Progenitor cell of endocrine pancreas (in vitro differentiated cells): Measurements from ENCODE around the gene ZBED6. TPM values are rescaled to one million over a fixed set of nuclear protein-coding genes. Genes with fewer than 3 reads are reported as not detected.
"Not testable (repeated sequence)": the region's sequence is repeated elsewhere in the genome, so short reads cannot be mapped to it uniquely, and the experiment has no call there.

ENCODE experiments used
- DNase-seq: peaks from one replicate; pipeline ENCODE4 v3.0.0; 2021; ENCODE audit warnings: low spot score; ENCODE audit not compliant: unreplicated experiment
- H3K27ac Mint-ChIP-seq: 2 replicates; pipeline ENCODE4 v1.8.0; 2021; ENCODE audit warnings: mild to moderate bottlenecking, moderate library complexity, mixed read lengths
- H3K27me3 Mint-ChIP-seq: 2 replicates; pipeline ENCODE4 v1.8.0; 2021; ENCODE audit warnings: mixed read lengths
- H3K36me3 Mint-ChIP-seq: 2 replicates; pipeline ENCODE4 v1.8.0; 2022; ENCODE audit warnings: mixed read lengths; ENCODE audit not compliant: insufficient read depth
- H3K4me1 Mint-ChIP-seq: 2 replicates; pipeline ENCODE4 v1.8.0; 2021; ENCODE audit warnings: low read depth, mixed read lengths
- H3K4me3 Mint-ChIP-seq: 2 replicates; pipeline ENCODE4 v1.8.0; 2021; ENCODE audit warnings: low read depth, mild to moderate bottlenecking, moderate library complexity, mixed read lengths
- H3K9me3 Mint-ChIP-seq: 2 replicates; pipeline ENCODE4 v1.8.0; 2021; ENCODE audit warnings: low read depth, mixed read lengths
- CTCF ChIP-seq: fragments of 200-600 bp; sonication (generic); IDR thresholded peaks from one replicate; pipeline ENCODE4 v1.5.0; 2021; ENCODE audit warnings: antibody characterized with exemption, mild to moderate bottlenecking; ENCODE audit not compliant: unreplicated experiment
- total RNA-seq: library from RNA; stranded (reverse); gene quantifications from 2 replicates; pipeline ENCODE4 v1.2.1, GENCODE V29; 2021

Gene ZBED6
- total RNA-seq, 1 donor from 2014 or later: 36.1 TPM

DNA sequence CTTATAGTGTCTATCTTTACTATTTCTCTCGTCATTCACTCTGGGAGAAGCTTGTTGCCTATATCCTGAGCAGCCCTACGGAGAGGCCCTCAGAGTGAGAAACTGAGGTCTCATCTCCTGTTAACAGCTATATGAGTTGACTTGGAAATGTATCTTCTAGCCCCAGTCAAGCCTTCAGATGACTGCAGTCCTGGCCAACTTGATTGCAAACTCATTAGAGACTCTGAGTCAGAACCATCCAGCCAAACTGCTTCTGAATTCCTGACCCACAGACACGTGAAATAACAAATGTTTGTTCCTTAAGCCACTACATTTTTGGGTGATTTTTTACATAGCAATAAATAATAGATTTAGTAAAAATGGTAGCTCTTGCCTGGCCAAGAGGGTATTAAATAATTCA is 3.9 kb upstream of the ZBED6 start:
- no peak overlapping the region for H3K27ac Mint-ChIP-seq
- no peak for DNase-seq
- H3K4me3 Mint-ChIP-seq: no peak overlapping the region
- H3K4me1 Mint-ChIP-seq: peaks cover 18% of the 10 kb centered on the region
- TF ChIP-seq CTCF: no peak
- peaks cover 3% of the 10 kb centered on the region for H3K9me3 Mint-ChIP-seq
- no peaks in the 10 kb centered on the region for H3K27me3 Mint-ChIP-seq
- peaks cover 3% of the 10 kb centered on the region for H3K36me3 Mint-ChIP-seq

GRCh38 chr1:203792486-203792885 is 2.9 kb upstream of the ZBED6 start:
- H3K4me3 Mint-ChIP-seq: no peak overlapping the region
- peaks cover 26% of the 10 kb centered on the region for H3K4me1 Mint-ChIP-seq
- no peak for TF ChIP-seq CTCF
- no peak overlapping the region for H3K27ac Mint-ChIP-seq
- H3K9me3 Mint-ChIP-seq: peaks cover 6% of the 10 kb centered on the region
- no peaks in the 10 kb centered on the region for H3K27me3 Mint-ChIP-seq
- no peak for DNase-seq
- peaks cover 10% of the 10 kb centered on the region for H3K36me3 Mint-ChIP-seq

- H3K4me3 Mint-ChIP-seq, H3K9me3 Mint-ChIP-seq, H3K27me3 Mint-ChIP-seq: not testable (repeated sequence)
These were observed 1.9 kb upstream of the ZBED6 start for GRCh38 chr1:203793561-203793960.

DNA sequence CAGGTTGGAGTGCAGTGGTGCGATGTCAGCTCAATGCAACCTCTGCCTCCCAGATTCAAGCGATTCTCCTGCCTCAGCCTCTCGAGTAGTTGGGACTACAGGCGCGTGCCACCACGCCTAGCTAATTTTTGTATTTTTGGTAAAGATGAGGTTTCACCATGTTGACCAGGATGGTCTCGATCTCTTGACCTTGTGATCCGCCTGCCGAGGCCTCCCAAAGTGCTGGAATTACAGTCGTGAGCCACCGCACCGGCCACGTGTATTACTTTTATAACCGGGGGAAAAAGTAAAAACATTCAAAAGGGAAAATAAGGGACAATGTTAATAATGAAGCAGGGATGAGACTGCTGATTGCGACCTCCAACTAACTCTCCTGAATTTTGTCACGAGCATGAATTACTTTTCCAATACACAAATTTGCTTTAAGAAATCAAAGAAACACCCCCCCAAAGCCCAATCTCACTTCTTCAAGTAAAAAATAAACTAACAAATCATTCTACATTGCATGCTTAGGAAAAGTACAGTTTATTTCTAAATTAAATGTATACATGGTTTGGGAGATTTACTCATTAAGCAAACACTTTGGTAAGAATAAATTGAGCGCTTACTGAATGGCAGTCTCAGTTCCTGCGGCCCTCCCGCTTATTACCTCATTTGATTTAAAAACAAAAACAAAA is 521 bp upstream of the ZBED6 start:
- no peak for TF ChIP-seq CTCF
- no peak for DNase-seq
- Mint-ChIP-seq H3K27ac (peak overlapping the region; percentile 99), H3K4me1 (peaks cover 22% of the 10 kb centered on the region), H3K4me3 (peak overlapping the region; percentile 99), H3K36me3 (peaks cover 28% of the 10 kb centered on the region), H3K9me3 (peaks cover 8% of the 10 kb centered on the region), H3K27me3 (no peaks in the 10 kb centered on the region)

More at GRCh38 chr1:203793561-203793960, 1.9 kb upstream of the ZBED6 start:
- peaks cover 26% of the 10 kb centered on the region for H3K4me1 Mint-ChIP-seq
- DNase-seq, H3K27ac Mint-ChIP-seq: not testable (repeated sequence)
- H3K36me3 Mint-ChIP-seq: peaks cover 19% of the 10 kb centered on the region

DNA sequence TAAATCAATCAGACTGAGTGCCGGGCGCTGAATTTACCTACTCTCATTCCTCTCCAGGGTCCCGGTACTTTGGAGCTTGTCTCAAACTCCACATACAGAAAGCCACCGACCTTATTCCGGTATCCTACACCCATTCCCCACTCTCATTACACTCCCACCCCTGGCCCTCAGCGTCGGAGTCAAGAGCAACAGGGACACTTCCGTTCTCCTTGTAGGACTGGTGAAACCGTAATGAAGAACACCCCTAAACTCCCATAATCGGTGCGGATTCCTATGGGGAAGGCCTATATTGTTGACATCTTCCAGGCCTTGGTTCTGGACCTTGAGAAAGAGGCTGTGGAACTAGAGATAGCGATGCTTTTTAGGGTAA is 798 bp downstream of the ZBED6 start:
- H3K9me3 Mint-ChIP-seq: peaks cover 8% of the 10 kb centered on the region
- peak overlapping the region; percentile 99 for H3K4me3 Mint-ChIP-seq
- peaks cover 21% of the 10 kb centered on the region for H3K4me1 Mint-ChIP-seq
- peak overlapping the region; percentile 99 for H3K27ac Mint-ChIP-seq
- H3K36me3 Mint-ChIP-seq: peaks cover 29% of the 10 kb centered on the region
- H3K27me3 Mint-ChIP-seq: no peaks in the 10 kb centered on the region
- no peak for DNase-seq
- no peak for TF ChIP-seq CTCF

DNA sequence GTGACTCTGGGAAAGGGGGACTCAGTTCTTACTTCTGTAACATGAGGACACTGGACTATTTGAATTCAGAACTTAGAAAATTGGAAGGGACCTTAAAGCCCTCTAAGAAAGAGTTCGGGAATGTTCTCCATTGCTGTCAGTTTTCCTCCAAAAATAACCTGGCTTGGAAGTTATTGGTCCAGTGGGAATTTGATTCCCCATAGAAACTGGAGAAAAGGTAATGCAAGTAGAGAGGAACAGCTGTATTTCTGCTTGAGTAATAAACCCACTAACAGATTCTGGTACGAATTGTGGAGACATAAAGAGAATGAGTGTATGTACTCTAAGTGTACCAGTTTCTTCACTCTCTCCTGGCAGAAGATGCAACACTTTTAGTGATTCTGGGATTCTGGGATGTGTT is 1.8 kb downstream of the ZBED6 start:
- peaks cover 21% of the 10 kb centered on the region for H3K4me1 Mint-ChIP-seq
- H3K27me3 Mint-ChIP-seq: no peaks in the 10 kb centered on the region
- H3K9me3 Mint-ChIP-seq: peaks cover 8% of the 10 kb centered on the region
- H3K4me3 Mint-ChIP-seq: peak overlapping the region; percentile 99
- peak overlapping the region; percentile 99 for H3K27ac Mint-ChIP-seq
- no peak for DNase-seq
- peaks cover 29% of the 10 kb centered on the region for H3K36me3 Mint-ChIP-seq
- TF ChIP-seq CTCF: no peak
